H1 (cell line): ENCODE data around the gene CHAC1. TPM values are rescaled to one million over a fixed set of nuclear protein-coding genes. Genes with fewer than 3 reads are reported as not detected.

Experiments used
- CTCF ChIA-PET: fragments of 300-600 bp; sonication (Branson Sonifier 250); formaldehyde crosslinking; loops from one replicate; lab custom pipeline; 2021; ENCODE audit not compliant: partially characterized antibody; lab: Charles Lee
- POLR2A ChIA-PET: fragments of 300-600 bp; sonication (Branson Sonifier 250); formaldehyde crosslinking; loops from one replicate; lab custom pipeline; 2021; ENCODE audit warnings: inconsistent platforms; ENCODE audit not compliant: partially characterized antibody; lab: Charles Lee
- DNase-seq, 2 experiments: peaks; one replicate each; pipeline versions ENCODE4 v3.0.0 to v3.0.0-alpha.2; 2010 to 2022; ENCODE audit warnings: low spot score in 2 of 2, low read depth in 1 of 2, mixed read lengths in 1 of 2
- FAIRE-seq: peaks from 2 replicates; lab custom pipeline; 2011; peaks lifted over from hg19 to GRCh38; lab: Jason Lieb, UNC
- H2AFZ ChIP-seq: 2 replicates; pipeline ENCODE4 v1.8.1; 2012; ENCODE audit warnings: low read length, inconsistent platforms
- H2AK5ac ChIP-seq: 2 replicates; pipeline ENCODE4 v1.6.1; 2013; ENCODE audit warnings: low read depth, low read length
- H2BK120ac ChIP-seq: replicated peaks from 2 replicates; pipeline ENCODE3; 2013; ENCODE audit warnings: low read depth, low read length, inconsistent platforms
- H2BK12ac ChIP-seq: 2 replicates; pipeline ENCODE4 v1.6.1; 2013; ENCODE audit warnings: low read depth, low read length
- H2BK15ac ChIP-seq: 2 replicates; pipeline ENCODE4 v1.6.1; 2013; ENCODE audit warnings: low read length
- H2BK20ac ChIP-seq: 2 replicates; pipeline ENCODE4 v1.6.1; 2013; ENCODE audit warnings: low read length
- H2BK5ac ChIP-seq: 2 replicates; pipeline ENCODE4 v1.6.1; 2013; ENCODE audit warnings: low read depth, low read length
- H3K14ac ChIP-seq: 2 replicates; pipeline ENCODE4 v1.6.1; 2013; ENCODE audit warnings: inconsistent platforms; ENCODE audit not compliant: insufficient read length
- H3K18ac ChIP-seq: 2 replicates; pipeline ENCODE4 v1.6.1; 2013; ENCODE audit warnings: low read length; ENCODE audit errors: extremely low read depth
- H3K23ac ChIP-seq: 2 replicates; pipeline ENCODE4 v1.6.1; 2013; ENCODE audit warnings: inconsistent platforms; ENCODE audit not compliant: insufficient read length
- H3K23me2 ChIP-seq: 2 replicates; pipeline ENCODE4 v1.6.1; 2013; ENCODE audit warnings: low read depth, low read length
- H3K27ac ChIP-seq: 2 replicates; pipeline ENCODE4 v1.6.1; 2011; ENCODE audit warnings: low read depth, low read length, inconsistent platforms
- H3K27me3 ChIP-seq, 4 experiments: replicated peaks in 1 of 4; 1 replicate in 1 of 4; 2 replicates in 3 of 4; pipeline versions ENCODE4 v1.6.1 to v1.8.1; 2011 to 2013; ENCODE audit warnings: low read length in 3 of 4, mild to moderate bottlenecking in 3 of 4, inconsistent platforms in 2 of 4, mixed read lengths in 2 of 4, moderate library complexity in 1 of 4; ENCODE audit not compliant: control insufficient read depth in 3 of 4, insufficient read depth in 3 of 4; ENCODE audit errors: extremely low read depth in 1 of 4
- H3K36me3 ChIP-seq, 4 experiments: 2 replicates each; pipeline versions ENCODE4 v1.6.1 to v1.8.1; 2011 to 2013; ENCODE audit warnings: mild to moderate bottlenecking in 4 of 4, low read length in 3 of 4, moderate library complexity in 2 of 4, control low read depth in 1 of 4, inconsistent platforms in 1 of 4; ENCODE audit not compliant: insufficient read depth in 4 of 4, control insufficient read depth in 2 of 4
- H3K4ac ChIP-seq: replicated peaks from 2 replicates; pipeline ENCODE3; 2013; ENCODE audit warnings: low read length, low read depth, mixed read lengths, inconsistent platforms; ENCODE audit not compliant: insufficient read length
- H3K4me1 ChIP-seq, 4 experiments: replicated peaks in 1 of 4; 1 replicate in 1 of 4; 2 replicates in 3 of 4; pipeline versions ENCODE4 v1.6.1 to v1.8.1; 2011 to 2013; ENCODE audit warnings: low read length in 3 of 4, inconsistent platforms in 2 of 4, mixed read lengths in 1 of 4; ENCODE audit not compliant: insufficient read depth in 4 of 4, control insufficient read depth in 3 of 4
- H3K4me2 ChIP-seq, 2 experiments: 2 replicates each; pipeline versions ENCODE4 v1.6.1 to v1.8.1; 2011 to 2013; ENCODE audit warnings: low read depth in 2 of 2, low read length in 2 of 2, control low read depth in 1 of 2, inconsistent platforms in 1 of 2, mild to moderate bottlenecking in 1 of 2; ENCODE audit not compliant: insufficient read depth in 1 of 2
- H3K4me3 ChIP-seq, 4 experiments: fragments of 200-600, 300-600 bp in 1 of 4; sonication (generic), shearing (Covaris generic), sonication (Bioruptor Twin) in 1 of 4; 2 replicates each; pipeline versions ENCODE4 v1.5.1 to v1.8.1; 2011 to 2016; ENCODE audit warnings: low read length in 4 of 4, low read depth in 3 of 4, control low read depth in 2 of 4, inconsistent platforms in 2 of 4, mild to moderate bottlenecking in 2 of 4, mixed read lengths in 1 of 4, moderate library complexity in 1 of 4; ENCODE audit not compliant: insufficient read depth in 2 of 4; ENCODE audit errors: extremely low read depth in 1 of 4
- H3K56ac ChIP-seq: replicated peaks from 2 replicates; pipeline ENCODE3; 2013; ENCODE audit warnings: low read depth, mild to moderate bottlenecking, mixed read lengths, low read length, inconsistent platforms; ENCODE audit not compliant: insufficient read length
- H3K79me1 ChIP-seq: 2 replicates; pipeline ENCODE4 v1.6.1; 2013; ENCODE audit warnings: low read depth, low read length, control low read depth
- H3K79me2 ChIP-seq, 2 experiments: 2 replicates each; pipeline versions ENCODE4 v1.6.1 to v1.8.1; 2012 to 2013; ENCODE audit warnings: low read length in 2 of 2, mild to moderate bottlenecking in 2 of 2, inconsistent platforms in 1 of 2; ENCODE audit not compliant: insufficient read depth in 2 of 2, control insufficient read depth in 1 of 2
- H3K9ac ChIP-seq, 4 experiments: replicated peaks in 1 of 4; 1 replicate in 1 of 4; 2 replicates in 3 of 4; pipeline versions ENCODE4 v1.6.1 to v1.8.1; 2011 to 2013; ENCODE audit warnings: low read depth in 3 of 4, low read length in 3 of 4, control low read depth in 2 of 4, mild to moderate bottlenecking in 2 of 4, moderate library complexity in 2 of 4, inconsistent platforms in 1 of 4; ENCODE audit errors: extremely low read depth in 1 of 4
- H3K9me3 ChIP-seq, 2 experiments: 2 replicates each; pipeline versions ENCODE4 v1.6.1 to v1.8.1; 2012 to 2013; ENCODE audit warnings: mild to moderate bottlenecking in 2 of 2, moderate library complexity in 2 of 2, control low read depth in 1 of 2, inconsistent platforms in 1 of 2, low read depth in 1 of 2, low read length in 1 of 2, mixed read lengths in 1 of 2; ENCODE audit not compliant: insufficient read depth in 2 of 2
- H4K20me1 ChIP-seq, 2 experiments: replicated peaks in 1 of 2; 2 replicates each; pipeline versions ENCODE3 to v1.8.1; 2011 to 2013; ENCODE audit warnings: inconsistent platforms in 2 of 2, low read length in 2 of 2, mild to moderate bottlenecking in 1 of 2; ENCODE audit not compliant: insufficient read depth in 2 of 2, control insufficient read depth in 1 of 2
- H4K5ac ChIP-seq: 2 replicates; pipeline ENCODE4 v1.6.1; 2013; ENCODE audit warnings: low read length, low read depth, mixed read lengths, inconsistent platforms; ENCODE audit not compliant: insufficient read length
- H4K8ac ChIP-seq: 2 replicates; pipeline ENCODE4 v1.8.0; 2013; ENCODE audit warnings: mild to moderate bottlenecking, moderate library complexity, low read length, inconsistent platforms; ENCODE audit not compliant: insufficient read depth; ENCODE audit errors: extremely low read depth
- H4K91ac ChIP-seq: replicated peaks from 2 replicates; pipeline ENCODE3; 2013; ENCODE audit warnings: low read length, mixed read lengths, inconsistent platforms; ENCODE audit not compliant: insufficient read length
- BCL11A ChIP-seq, 2 experiments: IDR thresholded peaks; one replicate each; pipeline ENCODE4 v1.6.1; 2011; ENCODE audit warnings: low read depth in 2 of 2, low read length in 2 of 2, mild to moderate bottlenecking in 2 of 2
- CBX8 ChIP-seq: fragments of 300-800, 300-1000 bp; sonication (generic); IDR thresholded peaks from 2 replicates; pipeline ENCODE4 v1.7.1; 2016; ENCODE audit warnings: low read depth, low read length, borderline replicate concordance
- E2F6 ChIP-seq: IDR thresholded peaks from 2 replicates; pipeline ENCODE4 v1.6.1; 2012; ENCODE audit warnings: inconsistent platforms
- RFX5 ChIP-seq: IDR thresholded peaks from 2 replicates; pipeline ENCODE4 v1.6.1; 2011; ENCODE audit warnings: low read depth, low read length, improper control_type of control experiment, borderline replicate concordance
- SAP30 ChIP-seq: fragments of 300-600 bp; sonication (generic); IDR thresholded peaks from 2 replicates; pipeline ENCODE4 v1.7.1; 2012; ENCODE audit warnings: low read length, moderate library complexity, mild to moderate bottlenecking, inconsistent platforms; ENCODE audit not compliant: insufficient read depth, insufficient replicate concordance
- SIRT6 ChIP-seq: IDR thresholded peaks from one replicate; pipeline ENCODE4 v1.7.1; 2012; ENCODE audit warnings: low read length, inconsistent platforms
- SP2 ChIP-seq: IDR thresholded peaks from 2 replicates; pipeline ENCODE4 v1.6.1; 2012; ENCODE audit warnings: mild to moderate bottlenecking, low read length, inconsistent platforms
- YY1 ChIP-seq: IDR thresholded peaks from 2 replicates; pipeline ENCODE4 v1.6.1; 2011; ENCODE audit warnings: low read depth, mild to moderate bottlenecking, low read length
- WGBS, 2 experiments: shearing (Covaris generic) in 1 of 2; methylation state at CpG; one replicate each; pipeline versions ENCODE4 v1.1.6 to v1.1.7; 2013 to 2015; ENCODE audit warnings: low lambda C conversion rate in 2 of 2, mixed read lengths in 2 of 2, inconsistent platforms in 1 of 2, low coverage in 1 of 2, missing lambda C conversion rate in 1 of 2; ENCODE audit not compliant: insufficient replicate concordance in 2 of 2, insufficient coverage in 1 of 2, insufficient read length in 1 of 2; ENCODE audit errors: extremely low coverage in 1 of 2, missing lambda C conversion rate in 1 of 2; 5-methylcytosine and 5-hydroxymethylcytosine counted together
- polyA plus RNA-seq, 7 experiments: library from polyadenylated mRNA; depleted of rRNA in 3 of 7; stranded (reverse) in 5 of 7; unstranded in 2 of 7; fragments of >200 nt in 5 of 7; fragments of 200-250 nt in 2 of 7; gene quantifications; 1 replicate in 5 of 7; 2 replicates in 1 of 7; 4 replicates in 1 of 7; pipeline versions ENCODE4 v1.2.1 to v1.2.3, GENCODE V29; 2011 to 2013; ENCODE audit warnings: missing spikeins in 2 of 7, mixed read lengths in 2 of 7
- total RNA-seq: library from RNA; stranded (reverse); fragmentation: NEBNext Ultra II Directional; extraction: Animal tissue kit (Norgen Biotek cat#: 25700); gene quantifications from 2 replicates; pipeline ENCODE4 v1.2.1, GENCODE V29; 2021

The CHAC1 gene
- total and polyA plus RNA-seq, 2 of the 8 experiments (the other 6 are each of a cell fraction or from before 2014, with no cell fraction given), result 34.3 to 159 TPM

DNA sequence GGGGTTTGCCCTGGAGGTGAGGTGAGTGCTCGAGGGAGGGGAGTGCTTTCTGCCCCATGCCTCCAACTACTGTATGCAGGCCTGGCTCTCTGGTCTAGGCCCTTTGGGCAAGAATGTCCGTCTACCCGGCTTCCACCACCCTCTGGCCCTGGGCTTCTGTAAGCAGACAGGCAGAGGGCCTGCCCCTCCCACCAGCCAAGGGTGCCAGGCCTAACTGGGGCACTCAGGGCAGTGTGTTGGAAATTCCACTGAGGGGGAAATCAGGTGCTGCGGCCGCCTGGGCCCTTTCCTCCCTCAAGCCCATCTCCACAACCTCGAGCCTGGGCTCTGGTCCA, 14.8 kb upstream of the CHAC1 start:
- Histone ChIP-seq H3K79me2 (no peaks in the 10 kb centered on the region), H3K27me3 (peaks cover 0 to 38% (median 19%) of the 10 kb centered on the region in 4 experiments; a peak in 6 of 7 replicates), H3K9me3 (no peaks in the 10 kb centered on the region), H2BK20ac (no peak overlapping the region), H2BK12ac (0 out of 2 replicates have a peak overlapping the region, but pooled peaks have one; percentile 27), H4K8ac (0 out of 2 replicates have a peak overlapping the region, but pooled peaks have one; percentile 9), H3K4me1 (peaks cover 0 to 28% (median 12%) of the 10 kb centered on the region in 4 experiments; a peak in 6 of 7 replicates), H2BK5ac (no peak overlapping the region), H3K79me1 (no peaks in the 10 kb centered on the region), H2AFZ (no peak overlapping the region), H2AK5ac (no peak overlapping the region), H2BK15ac (peak overlapping the region; percentile 61; the same call in 1 of the 2 replicates), H3K23ac (no peak overlapping the region), H3K14ac (no peak overlapping the region), H3K36me3 (no peaks in the 10 kb centered on the region), H3K9ac (no peak overlapping the region), H3K4ac (no peak overlapping the region), H4K20me1 (no peaks in the 10 kb centered on the region), H4K91ac (no peak overlapping the region), H2BK120ac (no peak overlapping the region), H3K4me2 (no peak overlapping the region), H3K4me3 (no peak overlapping the region), H3K27ac (no peak overlapping the region), H4K5ac (no peak overlapping the region), H3K23me2 (peaks cover 5% of the 10 kb centered on the region; the same call in 1 of the 2 replicates), H3K56ac (no peak overlapping the region), H3K18ac (no peak overlapping the region)
- DNase-seq, result no peak
- FAIRE-seq, result no peak
- CTCF ChIA-PET, result interaction anchor here (6.5 to 33.1 kb wide), 3 partner anchors 14 to 35 kb away, joined by 52 to 619 read pairs (median 590); partner anchors contain the start of genes DLL4 and VPS18
- 88% methylated on average over 6 of the region's 6 CpGs; no CpG with 5 or more reads in 1 of the 2 experiments for WGBS, 2 experiments
- TF ChIP-seq CBX8, result no peak
- TF ChIP-seq RFX5, result no peak
- TF ChIP-seq SIRT6, result no peak
- TF ChIP-seq SAP30, result no peak
- no peak for TF ChIP-seq E2F6
- no peak for TF ChIP-seq YY1
- TF ChIP-seq SP2, result no peak
- no peak for TF ChIP-seq BCL11A (IDR thresholded peaks at IDR 0.05; ENCODE audit: low read depth in 2 of 2, low read length in 2 of 2)
- POLR2A ChIA-PET, result interaction anchor here (0.7 to 43.8 kb wide), 3 partner anchors 3 to 349 kb away, joined by 3 to 1505 read pairs (median 1505); partner anchors contain the start of genes CHAC1 and DLL4
